Esophagus (tissue), 2 donors: ENCODE measurements around the gene CHAC1. TPM values are rescaled to one million over a fixed set of nuclear protein-coding genes. Genes with fewer than 3 reads are reported as not detected.

Experiments used
- H3K27ac ChIP-seq, 2 donors: one replicate each; pipeline ENCODE4 v1.5.1; 2013; ENCODE audit warnings: low read depth in 2 of 2, mild to moderate bottlenecking in 2 of 2, inconsistent platforms in 1 of 2, low read length in 1 of 2, moderate library complexity in 1 of 2
- H3K27me3 ChIP-seq, 2 donors: one replicate each; pipeline ENCODE4 v1.6.1; 2013; ENCODE audit warnings: low read length in 2 of 2, control low read depth in 1 of 2, mild to moderate bottlenecking in 1 of 2; ENCODE audit not compliant: insufficient read depth in 2 of 2, control insufficient read depth in 1 of 2
- H3K36me3 ChIP-seq, 2 donors: one replicate each; pipeline ENCODE4 v1.6.1; 2013; ENCODE audit warnings: low read length in 1 of 2; ENCODE audit not compliant: control insufficient read depth in 2 of 2, insufficient read depth in 2 of 2
- H3K4me1 ChIP-seq, 2 donors: one replicate each; pipeline ENCODE4 v1.6.1; 2013; ENCODE audit warnings: low read length in 1 of 2; ENCODE audit not compliant: control insufficient read depth in 2 of 2, insufficient read depth in 2 of 2
- H3K4me3 ChIP-seq, 2 donors: one replicate each; pipeline ENCODE4 v1.5.1; 2013; ENCODE audit warnings: low read length in 2 of 2, mild to moderate bottlenecking in 2 of 2, low read depth in 1 of 2, moderate library complexity in 1 of 2
- H3K9me3 ChIP-seq, 2 donors: one replicate each; pipeline ENCODE4 v1.6.1; 2013; ENCODE audit warnings: mild to moderate bottlenecking in 2 of 2, low read depth in 1 of 2, low read length in 1 of 2, moderate library complexity in 1 of 2; ENCODE audit not compliant: control insufficient read depth in 2 of 2, insufficient read depth in 1 of 2
- WGBS, 2 donors: extraction: QIAGEN DNeasy Blood & Tissue Kit; methylation state at CpG; one replicate each; pipeline ENCODE4 v1.1.7; 2013; 5-methylcytosine and 5-hydroxymethylcytosine counted together
- polyA plus RNA-seq, 2 donors: library from polyadenylated mRNA; stranded (reverse); fragments of 200-250 nt; gene quantifications; one replicate each; pipeline ENCODE4 v1.2.3, GENCODE V29; 2013
- donor health status: healthy with polysubstance abuse.
- donor health status: Bipolar disorder and iron deficiency.

The CHAC1 gene
- polyA plus RNA-seq = 10 to 100 TPM; 21.1 to 70.9 TPM

GRCh38 chr15:40952901-40953712 lies at the start of gene CHAC1:
CHAC1 (plus strand) TSS chr15:40953471; CDS start chr15:40953584, 113 bp downstream.
- WGBS, 2 donors = 1% methylated on average over 59 to 72 of the region's 72 CpGs

GRCh38 chr15:40904552-40905201 lies 48.6 kb upstream of the CHAC1 start:
- Histone ChIP-seq H3K36me3 (peaks cover 4 to 34% of the 10 kb centered on the region in 2 donors), H3K27me3 (no peaks in the 10 kb centered on the region), H3K4me1 (peaks cover 0 to 29% of the 10 kb centered on the region in 2 donors), H3K27ac (peak overlapping the region in 1 of 2 donors; percentile 37), H3K4me3 (no peak overlapping the region), H3K9me3 (no peaks in the 10 kb centered on the region)
- WGBS, 2 donors = 63 to 67% methylated on average over 7 of the region's 7 CpGs

More at GRCh38 chr15:40952901-40953712, at the start of gene CHAC1:
- Histone ChIP-seq H3K4me1 (peaks cover 0 to 10% of the 10 kb centered on the region in 2 donors), H3K4me3 (peak within 1 kb of the TSS; percentile 70 to 72), H3K27me3 (no peaks in the 10 kb centered on the region), H3K27ac (peak within 1 kb of the TSS; percentile 46 to 85), H3K9me3 (no peaks in the 10 kb centered on the region), H3K36me3 (no peaks in the 10 kb centered on the region)

GRCh38 chr15:40906091-40906990 lies 46.9 kb upstream of the CHAC1 start:
- H3K4me1 ChIP-seq = peaks cover 0 to 35% of the 10 kb centered on the region in 2 donors
- H3K27me3 ChIP-seq = no peaks in the 10 kb centered on the region
- H3K27ac ChIP-seq = peak overlapping the region; percentile 86 to 88
- H3K9me3 ChIP-seq = no peaks in the 10 kb centered on the region
- WGBS, 2 donors = 3 to 4% methylated on average over 29 to 36 of the region's 36 CpGs
- H3K36me3 ChIP-seq = peaks cover 4 to 21% of the 10 kb centered on the region in 2 donors
- H3K4me3 ChIP-seq = peak overlapping the region; percentile 34 to 49

- Histone ChIP-seq H3K9me3 (no peaks in the 10 kb centered on the region), H3K27ac (peak overlapping the region; percentile 86 to 88), H3K4me1 (peaks cover 0 to 35% of the 10 kb centered on the region in 2 donors), H3K27me3 (no peaks in the 10 kb centered on the region), H3K36me3 (peaks cover 4 to 21% of the 10 kb centered on the region in 2 donors), H3K4me3 (peak overlapping the region; percentile 34 to 49)
- 14 to 20% methylated on average over 19 to 22 of the region's 22 CpGs for WGBS, 2 donors
Measured at GRCh38 chr15:40906991-40907802, 46.1 kb upstream of the CHAC1 start.

GRCh38 chr15:40908095-40908494 lies 45.2 kb upstream of the CHAC1 start:
- whole genome bisulfite sequencing, 2 donors = 76 to 91% methylated on average over 7 of the region's 7 CpGs
- Histone ChIP-seq H3K27ac (no peak overlapping the region), H3K4me1 (peaks cover 0 to 32% of the 10 kb centered on the region in 2 donors)

GRCh38 chr15:40909662-40910630 lies 43.3 kb upstream of the CHAC1 start:
- no peaks in the 10 kb centered on the region for H3K9me3 ChIP-seq
- peaks cover 0 to under 1% of the 10 kb centered on the region in 2 donors for H3K36me3 ChIP-seq
- 66 to 70% methylated on average over 17 of the region's 17 CpGs for WGBS, 2 donors
- peaks cover 0 to 24% of the 10 kb centered on the region in 2 donors for H3K4me1 ChIP-seq
- H3K27ac ChIP-seq = peak overlapping the region in 1 of 2 donors; percentile 36
- no peaks in the 10 kb centered on the region for H3K27me3 ChIP-seq
- H3K4me3 ChIP-seq = no peak overlapping the region

More at GRCh38 chr15:40908095-40908494, 45.2 kb upstream of the CHAC1 start:
- Histone ChIP-seq H3K36me3 (peaks cover 0 to 13% of the 10 kb centered on the region in 2 donors), H3K27me3 (no peaks in the 10 kb centered on the region), H3K9me3 (no peaks in the 10 kb centered on the region), H3K4me3 (no peak overlapping the region)

- Histone ChIP-seq H3K4me3 (no peak overlapping the region), H3K4me1 (peaks cover 0 to 22% of the 10 kb centered on the region in 2 donors), H3K9me3 (no peaks in the 10 kb centered on the region), H3K27ac (no peak overlapping the region), H3K36me3 (no peaks in the 10 kb centered on the region), H3K27me3 (no peaks in the 10 kb centered on the region)
- 53 to 66% methylated on average over 7 of the region's 7 CpGs for WGBS, 2 donors
Measured at GRCh38 chr15:40911141-40911540, 42.1 kb upstream of the CHAC1 start.

GRCh38 chr15:40911693-40912092 lies 41.6 kb upstream of the CHAC1 start:
- H3K9me3 ChIP-seq = no peaks in the 10 kb centered on the region
- H3K4me1 ChIP-seq = peaks cover 0 to 19% of the 10 kb centered on the region in 2 donors
- H3K4me3 ChIP-seq = no peak overlapping the region
- no peaks in the 10 kb centered on the region for H3K27me3 ChIP-seq
- H3K36me3 ChIP-seq = no peaks in the 10 kb centered on the region
- WGBS, 2 donors = 73 to 75% methylated on average over 2 of the region's 2 CpGs
- no peak overlapping the region for H3K27ac ChIP-seq
